Measurements from ENCODE around the gene MSANTD2.

DNA sequence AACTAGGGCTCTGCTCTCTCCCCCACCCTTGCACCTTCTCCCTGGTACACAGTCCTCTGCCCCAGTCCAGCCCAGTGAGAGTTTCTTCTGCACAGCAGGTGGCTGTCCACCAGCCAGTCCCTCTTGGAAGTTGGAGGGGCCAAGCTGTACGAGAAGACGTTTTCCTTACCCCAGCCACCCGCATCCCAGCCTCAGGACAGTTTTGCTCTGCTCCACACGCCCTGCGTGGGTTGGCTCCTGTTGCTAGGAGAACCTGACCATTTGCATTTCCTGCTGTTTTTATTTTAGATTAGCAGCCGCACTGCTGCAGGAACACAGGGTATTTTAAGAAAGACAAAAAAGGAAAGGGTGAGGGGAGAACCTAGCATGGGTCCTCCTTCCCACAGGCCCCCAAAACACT, 78.0 kb downstream of the MSANTD2 start:
- no peak for TF ChIP-seq CTCF (IDR thresholded peaks at IDR 0.05; ENCODE audit: low read depth, low read length)
- no peak for TF ChIP-seq EZH2phosphoT487 (IDR thresholded peaks at IDR 0.05; ENCODE audit: low read depth)
